SK-N-MC (cell line): ENCODE measurements around the gene SAMD14.

Source experiments
- EZH2 ChIP-seq: fragments of 200-600 bp; sonication (generic); IDR thresholded peaks from one replicate; pipeline ENCODE4 v1.6.1; 2017; ENCODE audit warnings: antibody characterized with exemption
- POLR2AphosphoS5 ChIP-seq: IDR thresholded peaks from 2 replicates; pipeline ENCODE4 v1.6.1; 2012; ENCODE audit warnings: mild to moderate bottlenecking, low read depth, low read length, borderline replicate concordance

- TF ChIP-seq EZH2, result no peak
- no peak for TF ChIP-seq POLR2AphosphoS5
Measured at GRCh38 chr17:50171371-50172071, 41.6 kb upstream of the SAMD14 start.
